AG10803 (cell line): ENCODE measurements around the gene SLC6A6.

ENCODE experiments used
- DNase-seq: peaks from one replicate; pipeline ENCODE4 v3.0.0; 2010; ENCODE audit warnings: low read depth
- H3K4me3 ChIP-seq: 2 replicates; pipeline ENCODE4 v1.5.1; 2011; ENCODE audit warnings: mild to moderate bottlenecking, low read length, control low read depth
- CTCF ChIP-seq: conservative IDR thresholded peaks from 2 replicates; pipeline ENCODE4 v1.5.1; 2011; ENCODE audit warnings: mild to moderate bottlenecking, low read length, control low read depth, inconsistent platforms

Gene SLC6A6

GRCh38 chr3:14473411-14473891 lies 71.0 kb downstream of the SLC6A6 start:
- no peak for TF ChIP-seq CTCF
- no peak overlapping the region for H3K4me3 ChIP-seq
- DNase-seq: no peak

GRCh38 chr3:14474363-14475081 lies 72.1 kb downstream of the SLC6A6 start:
- no peak for DNase-seq
- no peak for TF ChIP-seq CTCF
- H3K4me3 ChIP-seq: no peak overlapping the region

- no peak for DNase-seq
- no peak for TF ChIP-seq CTCF
- no peak overlapping the region for H3K4me3 ChIP-seq
These were observed 73.2 kb downstream of the SLC6A6 start for GRCh38 chr3:14475621-14476020.

- no peak for TF ChIP-seq CTCF
These were observed 74.3 kb downstream of the SLC6A6 start for GRCh38 chr3:14476583-14477265.

GRCh38 chr3:14477311-14477935 lies 75.0 kb downstream of the SLC6A6 start:
- no peak overlapping the region for H3K4me3 ChIP-seq
- DNase-seq: no peak
- TF ChIP-seq CTCF: no peak

More at GRCh38 chr3:14476583-14477265, 74.3 kb downstream of the SLC6A6 start:
- no peak for DNase-seq
- no peak overlapping the region for H3K4me3 ChIP-seq

GRCh38 chr3:14478956-14479550 lies 76.6 kb downstream of the SLC6A6 start:
- TF ChIP-seq CTCF: no peak
- no peak for DNase-seq
- H3K4me3 ChIP-seq: no peak overlapping the region
